DND-41 (cell line): ENCODE measurements around the gene TMEM30B.

Experiments
- EZH2 ChIP-seq: IDR thresholded peaks from 3 replicates; pipeline ENCODE4 v1.6.1; 2012; ENCODE audit warnings: borderline replicate concordance, low read depth, mild to moderate bottlenecking, moderate library complexity, low read length, inconsistent platforms; ENCODE audit not compliant: severe bottlenecking
- TF ChIP-seq, protein P1 (sequence below): IDR thresholded peaks from 2 replicates; pipeline ENCODE4 v1.5.1; 2012; ENCODE audit warnings: borderline replicate concordance, low read length, moderate library complexity, mild to moderate bottlenecking; ENCODE audit not compliant: poor library complexity, severe bottlenecking; ENCODE audit errors: extremely low read depth

DNA sequence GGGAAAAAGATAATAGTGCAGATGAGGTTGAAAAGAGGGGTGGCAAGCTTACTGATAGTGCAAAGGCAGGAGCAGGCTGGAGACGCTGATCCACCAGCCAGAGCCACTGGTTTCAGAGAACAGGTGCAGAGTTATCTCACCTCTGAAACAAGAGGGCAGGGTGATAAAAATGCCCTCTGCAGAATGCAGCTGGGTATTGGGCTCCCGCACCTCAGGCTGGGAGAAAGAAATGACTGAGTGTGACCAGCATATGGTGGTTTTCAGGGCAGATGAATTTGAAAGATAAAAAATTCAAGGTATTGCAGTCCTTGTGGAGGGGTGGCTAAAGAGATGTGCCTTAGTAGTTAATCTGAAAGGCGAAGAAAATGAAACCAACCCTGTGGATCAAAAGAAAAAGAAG lies 2.9 kb upstream of the TMEM30B start:
- no peak for TF ChIP-seq EZH2
- TF ChIP-seq, protein P1, sequence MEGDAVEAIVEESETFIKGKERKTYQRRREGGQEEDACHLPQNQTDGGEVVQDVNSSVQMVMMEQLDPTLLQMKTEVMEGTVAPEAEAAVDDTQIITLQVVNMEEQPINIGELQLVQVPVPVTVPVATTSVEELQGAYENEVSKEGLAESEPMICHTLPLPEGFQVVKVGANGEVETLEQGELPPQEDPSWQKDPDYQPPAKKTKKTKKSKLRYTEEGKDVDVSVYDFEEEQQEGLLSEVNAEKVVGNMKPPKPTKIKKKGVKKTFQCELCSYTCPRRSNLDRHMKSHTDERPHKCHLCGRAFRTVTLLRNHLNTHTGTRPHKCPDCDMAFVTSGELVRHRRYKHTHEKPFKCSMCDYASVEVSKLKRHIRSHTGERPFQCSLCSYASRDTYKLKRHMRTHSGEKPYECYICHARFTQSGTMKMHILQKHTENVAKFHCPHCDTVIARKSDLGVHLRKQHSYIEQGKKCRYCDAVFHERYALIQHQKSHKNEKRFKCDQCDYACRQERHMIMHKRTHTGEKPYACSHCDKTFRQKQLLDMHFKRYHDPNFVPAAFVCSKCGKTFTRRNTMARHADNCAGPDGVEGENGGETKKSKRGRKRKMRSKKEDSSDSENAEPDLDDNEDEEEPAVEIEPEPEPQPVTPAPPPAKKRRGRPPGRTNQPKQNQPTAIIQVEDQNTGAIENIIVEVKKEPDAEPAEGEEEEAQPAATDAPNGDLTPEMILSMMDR, result no peak
